ENCODE results near the gene ISCA2.

Gene ISCA2

DNA sequence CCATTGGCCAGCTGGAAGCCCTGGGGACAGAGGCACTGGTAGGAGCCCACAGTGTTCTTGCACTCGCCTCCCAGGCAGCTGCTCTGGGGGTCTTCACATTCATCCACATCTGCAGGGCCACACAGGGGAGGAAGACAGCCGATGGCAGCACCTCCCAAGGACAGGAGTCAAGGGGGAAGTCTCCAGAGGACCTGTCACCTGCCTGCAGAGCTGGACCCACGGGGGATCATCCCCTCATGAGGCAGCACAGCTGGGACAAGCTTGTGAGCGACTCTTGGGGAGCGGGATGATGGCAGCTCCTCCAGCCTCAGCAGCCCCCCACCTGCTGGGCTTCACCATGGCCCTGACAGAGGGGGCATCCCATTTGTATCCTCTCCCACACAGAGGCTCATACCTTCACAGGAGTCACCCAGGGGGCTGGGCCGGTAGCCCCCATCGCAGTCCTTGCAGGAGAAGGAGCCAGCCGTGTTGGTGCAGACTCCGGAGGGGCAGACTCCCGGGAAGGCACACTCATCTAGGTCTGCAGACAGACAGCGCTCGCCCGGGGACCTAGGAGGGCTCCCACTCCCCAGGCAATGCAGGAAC is 15.4 kb downstream of the ISCA2 start:
- no peak for DNase-seq (ENCODE audit: low read depth)

DNA sequence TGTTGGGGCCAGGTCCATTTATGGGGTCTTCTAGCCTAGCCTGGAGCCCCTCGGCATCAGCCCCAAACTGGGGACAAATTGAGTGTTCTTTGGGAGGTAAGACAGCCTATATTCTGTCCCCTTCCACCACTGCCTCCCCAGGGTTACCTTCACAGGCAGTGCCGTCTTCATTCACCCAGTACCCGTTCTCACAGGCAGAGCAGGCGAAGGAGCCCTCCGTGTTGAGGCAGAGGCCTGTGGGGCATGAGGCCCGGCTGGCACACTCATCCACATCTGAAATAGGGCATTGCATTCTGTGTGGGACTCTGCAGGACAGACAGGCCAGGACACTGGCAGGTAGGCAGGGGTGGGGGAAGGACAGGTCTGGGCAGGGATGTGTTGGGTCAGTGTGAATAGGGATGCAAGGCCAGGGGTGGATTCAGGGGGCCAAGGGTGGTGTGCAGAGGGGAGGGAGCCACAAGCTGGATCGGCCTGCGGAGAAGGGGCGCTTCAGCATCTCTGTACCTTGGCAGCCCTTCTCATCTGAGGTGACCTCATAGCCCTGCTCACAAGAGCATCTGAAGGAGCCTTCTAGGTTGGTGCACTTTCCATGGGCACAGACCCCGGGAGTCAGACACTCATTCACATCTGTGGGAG is 16.1 kb downstream of the ISCA2 start:
- DNase-seq (ENCODE audit: low read depth), result no peak

DNA sequence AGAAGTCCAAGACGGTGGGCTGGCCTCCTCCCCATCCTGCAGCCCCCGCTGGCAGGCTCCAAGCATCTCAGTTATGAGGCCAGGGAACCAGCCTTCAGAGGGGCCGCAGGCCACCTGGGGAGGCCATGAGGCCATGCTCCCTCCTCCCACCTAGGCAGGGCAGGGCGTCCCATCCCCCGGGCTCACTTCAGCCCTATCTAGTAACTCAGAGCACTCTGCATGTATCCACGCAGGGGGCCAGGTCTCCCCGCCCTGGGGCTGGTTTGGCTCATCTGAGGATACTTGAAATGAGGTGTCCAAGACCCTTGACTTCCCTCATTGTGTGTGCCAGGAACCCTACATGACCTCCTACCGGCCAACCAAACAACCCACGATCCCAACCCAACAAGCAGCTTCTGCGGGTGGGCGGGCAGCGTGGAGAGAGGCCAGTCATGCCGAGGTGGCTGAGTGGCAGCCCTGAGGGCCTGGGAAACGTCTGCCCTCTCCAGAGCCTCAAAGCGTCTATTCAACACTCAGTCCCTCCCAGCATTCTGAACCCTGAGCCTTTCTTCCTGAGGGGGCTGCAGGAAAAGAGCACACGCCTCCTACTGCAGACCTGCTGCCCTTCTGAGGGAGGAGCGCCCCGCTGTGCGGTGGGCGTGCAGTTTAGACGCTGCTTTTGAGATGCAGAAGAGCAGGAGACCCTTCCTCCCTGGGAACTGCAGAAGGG is 16.8 kb downstream of the ISCA2 start:
- DNase-seq (ENCODE audit: low read depth), result no peak

- no peak for DNase-seq (ENCODE audit: low read depth)
These were observed 17.4 kb downstream of the ISCA2 start for GRCh38 chr14:74510959-74511409.

DNA sequence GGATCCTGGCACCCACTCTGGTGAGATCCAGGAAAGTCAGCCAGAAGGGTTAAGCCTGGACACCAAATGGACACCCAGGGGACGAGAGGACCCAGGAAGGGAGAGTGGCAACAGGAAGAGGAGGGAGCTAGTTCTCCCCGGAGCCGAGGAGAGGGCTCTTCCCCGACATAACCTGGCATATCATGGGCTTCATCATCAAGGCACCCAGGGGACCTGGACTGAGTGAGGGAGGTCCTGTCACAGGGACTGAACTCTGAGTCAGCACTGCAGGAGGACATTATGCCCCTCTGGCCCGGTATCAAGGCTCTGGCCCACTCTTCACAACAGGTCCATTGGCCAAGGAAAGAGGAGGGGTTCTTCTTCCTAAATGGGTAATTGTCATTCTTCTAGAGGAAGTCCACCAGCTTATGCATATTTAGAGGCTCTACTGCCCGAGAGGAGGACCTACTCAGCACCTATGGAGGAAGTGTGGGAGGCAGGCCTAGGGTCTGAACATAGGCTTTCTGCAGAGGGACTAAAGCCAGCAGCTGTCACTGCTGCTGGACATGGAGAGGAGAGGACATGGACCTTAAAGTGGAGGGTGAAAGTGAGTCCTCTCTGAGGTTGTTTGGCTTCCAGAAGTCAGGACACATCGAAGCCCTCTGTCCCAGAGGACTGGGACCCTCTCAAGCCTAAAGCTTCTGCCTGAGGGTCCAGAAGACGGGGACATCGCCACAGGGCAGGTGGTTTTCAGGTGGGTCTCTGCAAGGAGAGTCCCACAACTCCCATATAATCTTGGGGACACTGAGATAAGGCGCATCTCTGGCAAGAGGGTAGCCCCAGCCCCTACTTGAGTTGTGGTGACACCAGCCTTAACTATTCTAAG is 18.6 kb downstream of the ISCA2 start:
- DNase-seq (ENCODE audit: low read depth), result no peak

DNA sequence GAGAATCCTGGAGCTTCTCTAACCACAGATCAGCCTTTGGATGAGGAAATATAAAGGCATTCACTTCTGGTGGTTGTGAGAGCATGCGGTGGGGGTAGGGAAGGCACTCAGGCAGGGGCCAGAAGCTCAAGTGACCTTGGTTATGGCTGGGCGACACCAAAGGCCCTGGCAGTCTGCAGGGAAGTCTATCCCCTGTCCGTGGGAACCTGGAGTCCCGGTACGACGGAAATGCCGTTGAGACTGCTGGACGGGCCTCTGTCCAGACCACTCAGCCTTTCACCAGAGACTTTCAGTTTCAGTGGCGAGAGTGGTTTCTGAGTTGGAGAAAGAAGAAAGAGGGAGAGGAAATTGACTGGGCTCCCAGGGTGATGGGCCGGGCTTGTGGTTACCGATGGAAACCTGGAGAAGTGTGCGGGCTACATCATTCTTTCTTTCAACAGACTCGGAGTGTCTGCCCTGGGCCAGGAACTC is 20.9 kb downstream of the ISCA2 start:
- DNase-seq (ENCODE audit: low read depth), result no peak

DNA sequence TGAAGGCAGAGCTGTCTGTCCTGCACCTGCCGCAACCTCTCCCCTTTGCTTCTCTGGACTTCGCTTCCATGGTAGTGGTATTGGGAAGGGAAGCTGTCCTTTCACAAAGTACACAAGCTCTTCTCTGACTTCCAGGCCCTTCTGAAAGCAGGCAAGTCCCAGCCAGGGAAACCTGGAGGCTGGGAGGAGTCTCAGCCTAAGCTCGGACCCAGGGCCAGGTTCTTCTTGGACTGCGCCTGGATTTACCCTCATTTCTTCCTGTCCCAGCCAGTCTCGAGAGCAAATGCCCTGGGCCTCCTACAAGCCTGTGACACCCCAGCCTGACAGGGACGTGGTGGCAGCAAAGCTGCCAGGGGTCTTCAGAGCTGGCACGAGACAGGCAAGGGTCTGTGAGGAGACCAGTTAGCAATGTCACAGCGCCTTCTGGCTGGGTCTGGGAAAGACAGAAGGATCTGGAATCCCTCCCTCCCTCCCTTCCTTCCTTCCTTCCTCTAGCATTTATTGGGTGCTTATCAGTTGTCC is 22.4 kb downstream of the ISCA2 start:
- DNase-seq (ENCODE audit: low read depth), result no peak

DNA sequence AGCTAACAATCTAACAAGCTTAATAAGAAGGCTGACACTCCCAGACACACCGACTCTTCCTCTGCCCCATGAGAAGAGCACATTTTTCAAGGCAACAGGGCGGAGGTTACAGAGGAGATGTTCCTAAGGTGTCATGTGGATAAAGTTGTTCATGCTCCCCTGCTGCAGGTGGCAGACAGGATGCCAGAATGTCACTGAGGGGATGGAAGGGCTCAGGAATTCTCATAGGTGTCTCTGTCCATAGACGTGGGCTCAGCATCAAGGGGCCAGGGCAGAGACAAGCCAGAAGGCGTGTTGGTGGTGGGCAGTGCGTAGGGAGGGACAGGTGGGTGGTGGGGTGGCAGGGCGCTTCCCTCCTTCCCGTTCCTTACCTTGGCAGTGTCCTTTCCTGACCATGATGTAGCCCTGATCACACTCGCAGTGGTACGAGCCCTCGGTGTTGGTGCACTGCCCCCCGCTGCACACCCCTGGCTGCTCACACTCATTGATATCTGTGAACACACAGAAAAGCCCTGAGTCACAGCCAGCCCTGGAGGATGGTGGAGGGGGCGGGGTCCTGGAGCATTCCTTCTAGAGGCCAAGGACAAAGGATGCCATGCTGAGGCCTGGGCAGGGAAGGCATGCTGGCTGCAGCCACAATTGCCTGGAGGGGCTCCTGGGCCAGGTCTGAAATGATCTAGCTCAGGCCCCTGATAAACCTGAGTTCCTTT is 23.0 kb downstream of the ISCA2 start:
- DNase-seq (ENCODE audit: low read depth), result no peak

DNA sequence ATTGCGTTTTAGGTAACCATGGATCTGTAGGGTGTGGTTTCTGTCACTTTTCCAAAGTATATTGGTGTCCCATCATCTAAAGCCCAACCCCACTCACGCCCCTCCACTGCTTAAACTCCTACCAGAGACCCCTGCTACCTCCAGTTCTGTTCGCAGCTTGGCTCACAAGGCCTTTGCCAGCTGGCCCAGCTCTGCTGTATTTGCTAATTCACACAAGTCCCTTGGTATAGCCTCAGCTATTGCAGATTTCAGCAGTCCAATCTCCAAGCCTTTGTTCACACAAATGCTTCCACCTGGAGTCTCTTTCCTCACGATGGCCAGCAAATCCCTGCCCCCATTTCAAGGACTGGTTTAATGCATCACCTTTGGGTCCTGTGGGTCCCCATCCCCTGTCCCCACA is 24.2 kb downstream of the ISCA2 start:
- DNase-seq (ENCODE audit: low read depth), result no peak

GRCh38 chr14:74518221-74518620 is 24.7 kb downstream of the ISCA2 start:
- DNase-seq (ENCODE audit: low read depth), result no peak

- DNase-seq (ENCODE audit: low read depth), result no peak
These were observed 25.9 kb downstream of the ISCA2 start for GRCh38 chr14:74519316-74520074.

GRCh38 chr14:74521756-74522155 is 28.2 kb downstream of the ISCA2 start:
- DNase-seq (ENCODE audit: low read depth), result no peak

DNA sequence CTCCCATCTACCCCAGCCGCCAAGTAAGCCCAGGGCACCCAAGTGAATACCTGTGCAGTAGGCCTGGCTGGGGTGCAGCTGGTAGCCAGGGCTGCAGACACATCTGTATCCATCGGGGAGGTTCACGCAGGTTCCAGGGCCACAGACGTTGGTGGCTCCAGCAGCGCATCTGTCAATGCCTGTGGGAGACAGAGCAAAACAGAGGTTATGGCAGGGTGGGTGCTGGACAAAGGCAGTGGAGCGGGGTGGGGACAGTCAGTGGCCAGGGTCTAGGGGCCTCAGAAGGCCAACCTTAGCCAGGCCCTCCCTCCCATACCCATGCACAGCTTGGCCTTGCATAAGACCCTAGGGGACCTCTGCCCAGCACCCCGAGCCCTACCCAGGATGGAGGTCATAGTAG is 29.2 kb downstream of the ISCA2 start:
- DNase-seq (ENCODE audit: low read depth), result no peak

- no peak for DNase-seq (ENCODE audit: low read depth)
These were observed 30.7 kb downstream of the ISCA2 start for GRCh38 chr14:74524076-74524811.

DNA sequence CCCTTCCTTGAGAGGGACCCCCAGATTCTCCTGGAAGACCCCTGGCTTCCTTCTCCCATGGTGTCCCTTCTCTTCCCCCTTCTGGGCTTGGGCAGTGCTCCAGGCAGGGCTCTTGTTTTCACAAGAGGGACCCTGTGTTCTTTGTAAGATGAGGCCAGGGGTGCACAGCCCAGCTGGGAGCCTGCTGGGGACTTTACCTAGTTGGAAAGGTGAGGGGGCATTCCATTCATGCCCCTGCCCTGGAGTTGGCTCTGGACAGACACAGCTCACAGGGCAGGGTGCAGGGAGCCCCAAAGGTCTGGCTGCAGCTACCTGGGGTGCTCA is 31.2 kb downstream of the ISCA2 start:
- no peak for DNase-seq (ENCODE audit: low read depth)

GRCh38 chr14:74525361-74525851 is 31.8 kb downstream of the ISCA2 start:
- no peak for DNase-seq (ENCODE audit: low read depth)

DNA sequence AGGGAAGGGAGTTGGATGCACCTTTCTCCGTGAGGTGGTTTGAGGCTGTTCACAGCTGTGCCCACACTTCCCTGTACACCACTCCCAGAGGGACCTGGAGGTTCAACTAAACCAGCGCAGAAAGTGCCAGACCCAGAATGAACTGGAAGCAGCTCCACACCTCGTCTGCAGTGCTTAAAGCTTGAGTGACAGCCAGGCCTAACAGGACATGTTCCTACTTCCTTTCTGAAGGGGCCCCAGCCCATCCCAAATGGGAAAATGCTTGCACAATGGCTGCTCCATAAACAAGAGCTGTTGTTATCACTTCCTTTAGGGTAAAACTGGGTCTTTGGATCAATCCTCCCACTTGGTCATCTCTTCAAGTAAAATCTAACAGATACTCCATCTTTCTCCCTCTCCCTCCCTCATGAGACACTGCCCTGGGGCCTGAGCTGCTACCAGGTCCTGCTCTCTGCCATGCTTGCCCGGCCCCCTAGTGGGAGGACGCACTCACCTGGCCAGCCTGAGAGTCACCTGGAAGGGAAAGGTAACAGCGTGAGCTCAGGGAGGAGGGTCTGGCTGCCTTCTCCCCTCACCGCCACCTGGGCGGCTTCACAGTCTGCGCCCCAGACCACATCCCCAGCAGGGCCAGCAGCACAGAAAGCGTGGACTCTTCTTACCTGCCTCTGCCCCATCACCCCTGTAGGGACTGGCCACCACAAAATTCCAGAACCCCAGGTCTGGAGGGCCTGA is 33.5 kb downstream of the ISCA2 start:
- no peak for DNase-seq (ENCODE audit: low read depth)

DNA sequence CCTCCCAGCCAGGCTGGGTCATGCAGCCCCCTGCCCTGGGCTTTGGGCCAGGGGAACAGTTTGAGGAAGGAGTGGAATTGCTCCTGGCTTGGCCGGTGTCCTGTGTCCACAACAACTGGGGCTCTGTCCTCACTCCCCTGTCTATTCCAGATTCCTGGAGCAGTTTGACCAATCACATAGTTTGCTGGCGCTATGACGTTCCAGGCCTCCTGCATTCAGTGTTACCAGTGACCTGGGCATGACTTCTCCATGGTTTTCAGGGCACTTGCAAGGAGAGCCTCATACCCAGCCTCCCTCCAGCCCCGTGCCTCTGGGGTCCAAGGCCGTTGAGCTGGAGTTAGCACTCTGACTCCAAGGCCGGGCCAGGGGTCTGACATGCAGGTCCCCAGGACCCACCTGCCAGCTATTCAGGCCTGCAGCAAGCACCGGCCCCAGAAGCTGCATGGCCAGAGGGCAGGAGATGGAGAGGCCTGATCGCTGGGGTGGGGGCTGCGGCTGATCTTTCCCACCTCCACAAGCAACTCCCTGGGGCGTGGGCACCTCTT is 34.2 kb downstream of the ISCA2 start:
- no peak for DNase-seq (ENCODE audit: low read depth)

DNA sequence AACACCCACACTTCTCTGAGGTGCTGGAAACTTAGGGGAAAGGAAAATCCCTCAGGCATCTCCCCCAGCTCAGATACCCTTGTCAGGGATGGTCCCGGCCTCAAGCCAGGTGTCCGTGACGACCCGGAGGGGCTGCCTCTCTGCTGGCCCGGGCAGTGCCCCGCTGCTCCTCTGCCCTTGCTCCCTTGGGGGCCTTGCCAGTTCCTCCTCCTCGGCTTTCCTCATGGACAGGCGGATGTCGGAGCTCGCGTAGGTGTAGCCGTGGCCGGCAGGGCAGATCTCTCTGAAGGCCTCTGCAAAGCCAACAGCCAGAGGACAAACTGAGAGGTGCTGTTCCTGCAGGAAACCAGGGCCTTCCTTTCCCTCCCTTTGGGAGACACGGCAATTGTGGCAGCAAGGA is 34.8 kb downstream of the ISCA2 start:
- no peak for DNase-seq (ENCODE audit: low read depth)
